T-cell (primary cell): ENCODE data around the gene KCNA3. TPM values are rescaled to one million over a fixed set of nuclear protein-coding genes. Genes with fewer than 3 reads are reported as not detected.
A peak's percentile ranks its signal among the peaks of the same experiment; 100 is the strongest.

Experiments used
- ATAC-seq, 4 experiments: fragments of 200-7000 bp in 3 of 4; fragments of 150-1000 bp in 1 of 4; cut with Tn5 transposase; replicated peaks in 1 of 4; 1 replicate in 3 of 4; 2 replicates in 1 of 4; pipeline ENCODE4 v1.10.0; 2021; ENCODE audit warnings: moderate library complexity in 3 of 4, mild to moderate bottlenecking in 2 of 4, moderate number of reproducible peaks in 1 of 4
- CTCF ChIA-PET, 2 donors: fragments of 300-600 bp; sonication (Branson Sonifier 250); formaldehyde crosslinking; loops; one replicate each; lab custom pipeline; 2022; ENCODE audit warnings: antibody characterized with exemption in 2 of 2; lab: Charles Lee
- POLR2A ChIA-PET, 2 donors: fragments of 300-600 bp; sonication (Branson Sonifier 250); formaldehyde crosslinking; loops; one replicate each; lab custom pipeline; 2022; ENCODE audit warnings: antibody characterized with exemption in 2 of 2; lab: Charles Lee
- DNase-seq, 35 experiments: peaks; one replicate each; pipeline versions ENCODE4 v3.0.0 to v3.0.0-alpha.2; 2013 to 2023
- H3K27ac ChIP-seq: one replicate; pipeline ENCODE4 v1.5.1; 2013; ENCODE audit warnings: low read length
- H3K27me3 ChIP-seq, 2 experiments: replicated peaks in 1 of 2; 1 replicate in 1 of 2; 2 replicates in 1 of 2; pipeline versions ENCODE4 v1.6.1 to v1.7.0; 2013; ENCODE audit warnings: low read length in 1 of 2, mixed read lengths in 1 of 2; ENCODE audit not compliant: control insufficient read depth in 2 of 2, insufficient read depth in 2 of 2; ENCODE audit errors: extremely low read depth in 1 of 2
- H3K36me3 ChIP-seq, 2 donors: 1 replicate in 1 of 2; 2 replicates in 1 of 2; pipeline versions ENCODE4 v1.6.1 to v1.7.0; 2013; ENCODE audit warnings: low read length in 1 of 2; ENCODE audit not compliant: control insufficient read depth in 2 of 2, insufficient read depth in 1 of 2; ENCODE audit errors: extremely low read depth in 1 of 2
- H3K4me1 ChIP-seq, 2 experiments: 1 replicate in 1 of 2; 2 replicates in 1 of 2; pipeline versions ENCODE4 v1.6.1 to v1.7.0; 2013; ENCODE audit warnings: low read length in 2 of 2, mixed read lengths in 1 of 2; ENCODE audit not compliant: insufficient read depth in 2 of 2, control insufficient read depth in 1 of 2; ENCODE audit errors: extremely low read depth in 1 of 2
- H3K4me3 ChIP-seq, 2 donors: 1 replicate in 1 of 2; 2 replicates in 1 of 2; pipeline versions ENCODE4 v1.5.1 to v1.7.0; 2013; ENCODE audit warnings: mild to moderate bottlenecking in 2 of 2, low read length in 1 of 2, moderate library complexity in 1 of 2; ENCODE audit not compliant: control insufficient read depth in 1 of 2; ENCODE audit errors: extremely low read depth in 1 of 2
- H3K9me3 ChIP-seq: 2 replicates; pipeline ENCODE4 v1.7.0; 2013
- H3K27ac Mint-ChIP-seq, 2 donors: one replicate each; pipeline ENCODE4 v1.8.0; 2020 to 2021; ENCODE audit warnings: mild to moderate bottlenecking in 2 of 2, mixed read lengths in 2 of 2
- H3K27me3 Mint-ChIP-seq, 2 donors: one replicate each; pipeline ENCODE4 v1.8.0; 2021 to 2022; ENCODE audit warnings: mixed read lengths in 2 of 2
- H3K36me3 Mint-ChIP-seq: one replicate; pipeline ENCODE4 v1.8.0; 2021; ENCODE audit warnings: mixed read lengths
- H3K4me1 Mint-ChIP-seq, 3 donors: one replicate each; pipeline ENCODE4 v1.8.0; 2020 to 2022; ENCODE audit warnings: mixed read lengths in 3 of 3, mild to moderate bottlenecking in 1 of 3
- H3K4me3 Mint-ChIP-seq, 3 donors: one replicate each; pipeline ENCODE4 v1.8.0; 2020 to 2022; ENCODE audit warnings: mild to moderate bottlenecking in 3 of 3, mixed read lengths in 3 of 3, moderate library complexity in 3 of 3
- H3K9me3 Mint-ChIP-seq, 3 donors: one replicate each; pipeline ENCODE4 v1.8.0; 2020 to 2022; ENCODE audit warnings: mixed read lengths in 3 of 3
- WGBS: methylation state at CpG from one replicate; pipeline ENCODE4 v1.1.5; 2013; ENCODE audit warnings: missing lambda C conversion rate; ENCODE audit not compliant: insufficient coverage; 5-methylcytosine and 5-hydroxymethylcytosine counted together
- total RNA-seq, 35 experiments: library from RNA in 6 of 35; stranded (reverse) in 6 of 35; fragments of 120-200 nt in 1 of 35; gene quantifications; one replicate each; pipeline versions ENCODE4 v1.2.1 to v1.2.4 and lab custom pipeline; 2013 to 2026

KCNA3 gene
- total RNA-seq, result 100 to 1,000 TPM; 101 to 125 (median 110) TPM
- 112 TPM for total RNA-seq (2013)
- 44.7 to 481 (median 325) reads per million in 29 experiments for total RNA-seq (lab: John Stamatoyannopoulos, UW)

DNA sequence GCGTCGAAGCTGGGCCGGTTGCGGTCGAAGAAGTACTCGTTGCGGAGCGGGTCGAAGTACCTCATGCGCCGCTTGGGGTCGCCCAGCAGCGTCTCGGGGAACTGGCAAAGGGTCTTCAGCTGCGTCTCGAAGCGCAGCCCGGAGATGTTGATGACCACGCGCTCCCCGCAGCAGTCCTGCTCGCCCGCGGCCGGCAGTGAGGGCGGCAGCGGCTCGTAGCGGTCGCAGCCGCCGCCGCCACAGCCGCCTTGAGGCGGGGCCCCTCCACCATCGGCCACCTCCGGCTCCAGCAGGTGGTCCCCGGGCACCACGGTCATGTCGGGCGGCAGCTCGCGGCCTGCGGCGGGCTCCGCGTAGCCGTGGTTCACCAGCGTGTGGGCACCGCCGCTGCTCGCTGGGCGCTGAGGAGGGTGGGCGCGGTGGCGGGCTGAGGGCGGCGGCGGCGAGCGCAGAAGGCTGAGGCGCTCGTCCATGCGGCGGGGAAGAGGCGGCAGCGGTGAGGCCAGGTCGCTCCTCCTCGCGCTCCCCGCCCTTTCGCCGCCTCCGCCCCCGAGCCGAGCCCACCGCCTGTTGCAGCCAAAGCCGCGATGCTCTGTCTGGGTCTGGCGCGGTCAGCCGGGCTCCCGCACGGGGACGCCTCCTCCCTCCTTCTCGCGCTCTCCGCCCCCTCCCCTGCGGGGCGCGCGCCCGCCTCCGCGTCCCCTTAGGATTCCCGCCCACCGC is at the start of gene KCNA3:
Gene KCNA3 (minus strand): TSS at position 604 of the 723 bp plus-strand sequence. CDS start 131 bp downstream, at position 473.
- under 1% methylated on average over 97 of the region's 97 CpGs for WGBS
- Mint-ChIP-seq H3K4me3 (peak within 1 kb of the TSS; percentile 93 to 100 (median 96)), H3K27ac (peak within 1 kb of the TSS; percentile 94 to 100), H3K36me3 (peaks cover 29% of the 10 kb centered on the region), H3K4me1 (peaks cover 37 to 61% (median 54%) of the 10 kb centered on the region in 3 donors), H3K27me3 (no peaks in the 10 kb centered on the region), H3K9me3 (no peaks in the 10 kb centered on the region)
- ATAC-seq, result peak; percentile 35 to 59 (median 54)
- Histone ChIP-seq H3K4me3 (peak within 1 kb of the TSS; percentile 78 to 99), H3K27me3 (no peaks in the 10 kb centered on the region), H3K4me1 (peaks cover 6 to 28% of the 10 kb centered on the region in 2 experiments), H3K9me3 (no peaks in the 10 kb centered on the region), H3K27ac (peak within 1 kb of the TSS; percentile 96), H3K36me3 (peaks cover 0 to 5% of the 10 kb centered on the region in 2 donors)
- ChIA-PET CTCF (interaction anchor here in 1 of 2 donors (1.0 to 2.7 kb wide), 4 partner anchors 27 to 106 kb away, joined by 3 to 12 read pairs (median 4); no protein-coding TSS in a partner anchor), POLR2A (no interaction called here)
- DNase-seq, result peak; percentile 35 to 79 (median 58)

DNA sequence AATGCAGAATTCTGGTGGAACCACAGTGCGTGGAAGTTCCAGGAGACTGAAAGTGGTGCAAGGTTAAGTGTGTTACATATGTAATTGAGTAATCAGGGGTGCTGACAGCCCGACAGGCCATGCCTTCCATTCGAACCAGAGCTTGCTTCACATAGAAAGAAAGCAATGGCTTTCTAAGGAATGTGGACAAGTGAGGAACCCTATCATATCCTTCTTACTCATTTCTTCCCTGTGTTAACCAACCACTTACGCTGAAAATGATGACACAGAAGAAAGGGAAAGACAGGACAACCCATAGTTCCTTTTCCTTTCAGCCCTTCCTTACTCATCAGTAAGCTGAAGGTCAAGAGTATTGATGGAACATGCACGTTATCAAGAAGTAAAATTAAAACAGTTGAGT is 48.1 kb upstream of the KCNA3 start:
- H3K27me3 Mint-ChIP-seq, result peaks cover 0 to 15% of the 10 kb centered on the region in 2 donors
- H3K4me1 ChIP-seq, result peaks cover 11 to 12% of the 10 kb centered on the region in 2 experiments
- no peaks in the 10 kb centered on the region for H3K36me3 Mint-ChIP-seq
- H3K27ac Mint-ChIP-seq, result no peak overlapping the region
- H3K4me3 Mint-ChIP-seq, result no peak overlapping the region
- WGBS, result no CpG with 5 or more reads among the region's 5 CpGs
- no peaks in the 10 kb centered on the region for H3K9me3 Mint-ChIP-seq
- no peaks in the 10 kb centered on the region for H3K36me3 ChIP-seq
- H3K4me1 Mint-ChIP-seq, result peaks cover 22 to 23% (median 22%) of the 10 kb centered on the region in 3 donors
- H3K27ac ChIP-seq, result no peak overlapping the region
- DNase-seq (no peak), ATAC-seq (no peak)
- peaks cover 0 to 2% of the 10 kb centered on the region in 2 experiments for H3K27me3 ChIP-seq
- ChIA-PET CTCF (no interaction called here), POLR2A (interaction anchor here in 1 of 2 donors (0.6 kb wide), 1 partner anchor 202 kb away, joined by 3 read pairs; no protein-coding TSS in a partner anchor)
- no peaks in the 10 kb centered on the region for H3K9me3 ChIP-seq
- H3K4me3 ChIP-seq, result no peak overlapping the region

GRCh38 chr1:110719908-110720307 is 45.2 kb upstream of the KCNA3 start:
- Histone ChIP-seq H3K9me3 (no peaks in the 10 kb centered on the region), H3K27ac (no peak overlapping the region), H3K27me3 (peaks cover 0 to 2% of the 10 kb centered on the region in 2 experiments), H3K36me3 (no peaks in the 10 kb centered on the region), H3K4me3 (no peak overlapping the region), H3K4me1 (no peaks in the 10 kb centered on the region)
- no peak for DNase-seq
- no peak overlapping the region for H3K27ac Mint-ChIP-seq
- no peak for ATAC-seq
- no peaks in the 10 kb centered on the region for H3K9me3 Mint-ChIP-seq
- no CpG with 5 or more reads among the region's 2 CpGs for WGBS
- ChIA-PET CTCF (no interaction called here), POLR2A (no interaction called here)
- H3K27me3 Mint-ChIP-seq, result peaks cover 0 to 18% of the 10 kb centered on the region in 2 donors
- H3K36me3 Mint-ChIP-seq, result no peaks in the 10 kb centered on the region
- no peak overlapping the region for H3K4me3 Mint-ChIP-seq
- H3K4me1 Mint-ChIP-seq, result no peaks in the 10 kb centered on the region

DNA sequence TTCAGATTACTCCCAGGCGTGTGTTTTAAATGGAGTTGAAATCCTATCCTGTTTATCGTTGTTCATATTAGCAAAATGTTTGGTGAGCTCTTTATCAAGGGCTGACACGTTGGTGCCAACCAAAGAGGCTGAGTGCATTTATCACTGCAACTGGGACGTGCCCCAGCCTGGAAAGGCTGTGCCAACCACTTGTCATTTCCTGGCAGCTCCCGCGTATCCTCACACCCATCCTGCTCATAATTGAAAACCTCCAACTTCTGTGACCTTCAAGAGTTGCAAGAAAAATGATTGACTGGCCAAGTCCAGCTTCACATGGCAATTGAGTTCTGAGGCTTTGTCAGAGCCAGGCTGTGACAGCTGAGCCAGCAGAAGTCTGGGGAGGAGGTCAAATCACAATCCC is 43.7 kb upstream of the KCNA3 start:
- no peak overlapping the region for H3K27ac ChIP-seq
- Mint-ChIP-seq H3K9me3 (no peaks in the 10 kb centered on the region), H3K27me3 (peaks cover 0 to 18% of the 10 kb centered on the region in 2 donors)

DNA sequence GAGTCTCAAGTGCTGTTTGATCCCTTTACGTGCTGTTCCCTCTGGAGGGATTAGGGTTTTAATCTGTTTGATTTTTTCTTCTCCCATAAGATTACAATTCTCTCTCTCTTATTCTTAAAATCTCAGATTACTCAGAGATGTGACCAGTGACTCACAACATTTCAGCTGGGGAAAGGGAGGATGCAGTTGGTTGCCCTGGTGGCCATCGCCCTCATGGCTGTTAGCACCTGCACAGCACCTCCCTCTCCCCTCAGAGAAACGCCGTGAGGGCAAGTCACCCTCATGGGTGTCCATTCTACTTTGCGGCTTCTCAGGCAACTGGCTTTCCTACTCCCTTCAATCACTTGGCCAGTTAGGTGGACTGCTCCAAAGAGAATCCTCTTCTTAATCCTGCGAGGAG is 42.4 kb upstream of the KCNA3 start:
- no peak for DNase-seq
- Histone ChIP-seq H3K4me3 (no peak overlapping the region), H3K36me3 (no peaks in the 10 kb centered on the region), H3K4me1 (peaks cover 0 to 2% of the 10 kb centered on the region in 2 experiments), H3K9me3 (no peaks in the 10 kb centered on the region), H3K27ac (no peak overlapping the region), H3K27me3 (peaks cover 0 to 2% of the 10 kb centered on the region in 2 experiments)
- no peak overlapping the region for H3K4me3 Mint-ChIP-seq
- ChIA-PET CTCF (no interaction called here), POLR2A (no interaction called here)
- no peaks in the 10 kb centered on the region for H3K9me3 Mint-ChIP-seq
- H3K27ac Mint-ChIP-seq, result no peak overlapping the region
- peaks cover 4 to 7% (median 7%) of the 10 kb centered on the region in 3 donors for H3K4me1 Mint-ChIP-seq
- H3K27me3 Mint-ChIP-seq, result peaks cover 0 to 18% of the 10 kb centered on the region in 2 donors
- H3K36me3 Mint-ChIP-seq, result no peaks in the 10 kb centered on the region
- no peak for ATAC-seq
- 65% methylated on average over 3 of the region's 6 CpGs for WGBS

More for the DNA sequence above, 43.7 kb upstream of the KCNA3 start:
- CTCF ChIA-PET, result no interaction called here
- Mint-ChIP-seq H3K36me3 (no peaks in the 10 kb centered on the region), H3K4me1 (no peaks in the 10 kb centered on the region), H3K27ac (no peak overlapping the region), H3K4me3 (no peak overlapping the region)
- DNase-seq (no peak), ATAC-seq (no peak)
- Histone ChIP-seq H3K4me3 (no peak overlapping the region), H3K27me3 (peaks cover 0 to 2% of the 10 kb centered on the region in 2 experiments), H3K4me1 (no peaks in the 10 kb centered on the region), H3K9me3 (no peaks in the 10 kb centered on the region), H3K36me3 (no peaks in the 10 kb centered on the region)
- POLR2A ChIA-PET, result no interaction called here
- 74% methylated on average over 6 of the region's 6 CpGs for WGBS

- Histone ChIP-seq H3K27ac (no peak overlapping the region), H3K36me3 (no peaks in the 10 kb centered on the region), H3K4me3 (no peak overlapping the region), H3K9me3 (no peaks in the 10 kb centered on the region), H3K27me3 (no peaks in the 10 kb centered on the region), H3K4me1 (peaks cover 0 to 4% of the 10 kb centered on the region in 2 experiments)
- ChIA-PET CTCF (interaction anchor here in 1 of 2 donors (0.6 kb wide), 1 partner anchor 111 kb away, joined by 3 read pairs; no protein-coding TSS in a partner anchor), POLR2A (no interaction called here)
- no CpG with 5 or more reads among the region's 3 CpGs for WGBS
- Mint-ChIP-seq H3K4me3 (no peak overlapping the region), H3K27me3 (peaks cover 0 to 13% of the 10 kb centered on the region in 2 donors), H3K9me3 (no peaks in the 10 kb centered on the region), H3K4me1 (peaks cover 16 to 19% (median 18%) of the 10 kb centered on the region in 3 donors), H3K27ac (no peak overlapping the region), H3K36me3 (no peaks in the 10 kb centered on the region)
- DNase-seq (no peak), ATAC-seq (no peak)
These were observed 39.7 kb upstream of the KCNA3 start for GRCh38 chr1:110714374-110714995.
